Stimulated activated CD8-positive, alpha-beta memory T cell treated with anti-CD3 and anti-CD28 coated beads, Interleukin-7, amount 100 ng/mL, for 1 hour (primary cell): Measurements from ENCODE around the gene SETBP1.

Experiments used
- DNase-seq, 2 donors: peaks; one replicate each; pipeline ENCODE4 v3.0.0-alpha.2; 2020; ENCODE audit warnings: low read depth in 2 of 2

SETBP1 gene

GRCh38 chr18:44759925-44760342 is 79.2 kb downstream of the SETBP1 start:
- no peak for DNase-seq

DNA sequence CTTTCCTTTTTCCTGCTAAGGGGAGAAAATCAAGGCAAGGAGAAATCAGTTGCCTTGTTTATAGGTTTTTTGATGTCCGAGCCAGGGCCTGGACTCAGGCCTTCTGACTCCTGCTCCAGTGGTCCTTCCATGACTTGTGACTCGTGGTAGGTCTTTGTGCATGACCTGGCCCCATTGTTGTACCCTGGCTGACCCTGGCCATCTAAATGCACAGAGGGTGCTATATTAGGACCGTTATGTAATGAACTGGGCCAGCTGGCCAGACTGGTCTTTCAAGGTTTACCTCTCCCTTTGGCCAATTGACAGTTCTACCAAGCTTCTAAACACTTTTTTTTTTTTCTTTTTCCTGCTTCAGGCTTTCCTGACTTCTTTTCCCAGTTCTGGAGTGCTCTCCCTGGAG is 81.1 kb downstream of the SETBP1 start:
- no peak for DNase-seq

DNA sequence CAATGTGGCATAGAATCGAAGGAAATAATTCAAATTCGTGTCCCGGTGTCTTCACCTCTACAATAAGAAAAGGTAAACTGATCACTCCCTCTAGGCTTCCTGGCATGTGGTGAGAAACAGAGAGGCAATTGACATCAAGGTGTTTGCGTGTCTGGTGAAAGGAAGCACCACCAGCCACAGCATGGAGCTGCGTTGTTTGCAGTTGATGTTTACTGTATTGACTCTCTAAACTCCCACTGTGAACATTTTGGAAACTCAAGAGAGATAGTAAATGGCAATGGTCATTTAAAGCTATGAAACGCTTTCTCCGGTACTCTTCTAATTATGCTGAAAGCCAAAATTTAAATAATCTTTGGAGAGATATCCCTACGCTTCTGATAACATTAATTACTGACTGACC is 82.6 kb downstream of the SETBP1 start:
- DNase-seq = no peak

DNA sequence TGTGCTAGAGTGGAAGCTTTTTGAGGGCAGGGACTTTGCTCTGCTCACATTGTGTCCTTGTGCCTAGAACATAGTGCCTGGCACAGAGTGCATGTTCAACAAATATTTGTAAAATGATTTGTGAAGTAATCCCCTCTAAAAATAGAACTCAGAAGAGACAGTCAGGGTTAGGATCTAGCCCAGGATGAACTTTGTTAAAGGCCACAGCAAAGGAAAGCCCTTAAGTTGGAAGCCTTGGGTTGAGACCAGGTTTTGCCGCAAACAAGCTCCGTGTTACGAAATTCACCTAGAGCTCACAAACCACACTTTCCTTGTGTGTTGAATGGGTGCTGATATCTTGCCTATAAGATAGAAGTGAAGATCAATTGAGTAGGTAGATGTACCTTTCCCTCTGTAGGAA is 84.2 kb downstream of the SETBP1 start:
- no peak for DNase-seq

DNA sequence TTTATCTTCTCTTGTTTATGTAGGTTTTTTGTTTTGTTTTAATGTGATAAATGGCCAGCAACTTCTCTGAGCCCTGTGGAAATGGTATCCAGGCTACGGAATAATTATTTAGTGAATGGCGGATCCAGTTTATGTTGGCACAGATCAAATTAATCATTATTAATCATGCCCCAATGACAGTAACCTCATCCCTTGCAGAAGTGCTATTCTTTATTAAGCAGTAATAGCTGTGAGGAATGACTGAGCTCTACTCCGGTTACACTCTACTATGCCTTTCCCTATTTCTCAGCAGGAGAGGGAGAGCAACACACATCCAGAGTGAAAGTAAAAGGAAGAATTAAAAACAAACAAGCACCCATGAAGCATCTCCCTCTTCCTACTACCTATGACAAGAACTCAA is 84.8 kb downstream of the SETBP1 start:
- DNase-seq = no peak

- DNase-seq = no peak
Measured at GRCh38 chr18:44766450-44766849, 85.8 kb downstream of the SETBP1 start.

DNA sequence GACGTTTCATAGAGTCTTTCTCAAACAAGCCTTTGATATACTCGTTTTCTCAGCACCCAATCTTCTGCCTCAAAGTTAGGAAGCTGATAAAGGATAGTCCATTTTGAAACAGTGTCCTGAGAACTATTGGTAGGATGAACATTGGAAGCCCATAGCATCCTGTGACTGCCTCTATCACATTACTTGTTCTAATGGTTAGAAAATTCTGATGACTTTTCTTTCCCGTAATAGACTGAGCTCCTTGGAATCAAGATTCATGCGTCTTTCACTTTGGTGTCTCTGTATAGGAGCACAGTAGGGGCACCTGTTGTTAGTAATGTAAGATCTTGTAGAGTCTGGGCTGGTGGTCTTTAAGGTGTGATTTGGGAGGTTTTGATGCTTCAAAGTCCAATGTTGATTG is 87.1 kb downstream of the SETBP1 start:
- no peak for DNase-seq

- DNase-seq = no peak
Measured at GRCh38 chr18:44770641-44771040, 90.0 kb downstream of the SETBP1 start.

- DNase-seq = no peak
Measured at GRCh38 chr18:44771572-44771955, 90.9 kb downstream of the SETBP1 start.

DNA sequence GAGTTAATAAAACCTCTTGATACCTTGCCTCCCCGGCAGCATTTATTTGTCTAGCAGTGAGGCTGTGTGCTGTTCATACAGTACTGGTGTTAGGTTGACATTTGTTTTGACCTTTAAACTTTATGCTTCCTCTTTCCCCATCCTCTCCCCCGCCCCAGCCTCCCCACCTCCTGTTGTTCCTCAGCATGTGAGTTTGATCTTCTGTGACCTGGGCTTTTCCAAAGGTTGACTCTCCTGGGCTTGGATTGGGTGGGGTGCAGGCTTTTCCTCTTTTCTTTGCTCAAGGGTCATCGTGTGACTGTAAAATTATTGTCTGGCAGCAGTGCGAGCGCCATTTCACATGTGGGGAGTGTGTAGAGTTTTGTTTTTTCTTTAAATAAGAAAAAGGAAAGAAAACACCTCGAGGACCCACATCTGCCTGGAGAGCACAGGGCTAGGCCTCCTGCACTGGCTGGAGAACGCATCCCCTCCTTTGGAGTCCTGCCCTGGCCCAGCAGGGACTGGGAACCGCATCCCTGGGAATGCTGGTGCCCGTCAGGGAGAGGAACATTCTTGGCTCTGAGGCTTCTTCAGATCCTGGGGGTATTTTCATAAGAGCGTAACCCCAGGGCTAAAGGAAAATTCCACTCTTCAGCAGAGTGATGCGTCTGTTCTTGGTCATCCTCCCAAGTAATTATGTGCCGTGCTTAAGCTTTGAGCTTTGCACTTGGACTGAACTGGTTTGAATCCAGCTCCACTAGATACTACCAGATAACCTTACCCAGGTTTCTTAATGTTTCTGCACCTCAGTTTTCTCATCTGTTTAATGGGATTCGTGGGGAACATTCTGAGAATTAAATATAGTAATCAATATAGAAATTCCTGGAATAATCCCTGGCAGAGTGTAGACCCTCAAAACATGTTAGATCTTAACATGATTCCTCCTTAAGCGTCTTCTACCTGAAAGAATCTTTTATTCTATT is 91.5 kb downstream of the SETBP1 start:
- no peak for DNase-seq

DNA sequence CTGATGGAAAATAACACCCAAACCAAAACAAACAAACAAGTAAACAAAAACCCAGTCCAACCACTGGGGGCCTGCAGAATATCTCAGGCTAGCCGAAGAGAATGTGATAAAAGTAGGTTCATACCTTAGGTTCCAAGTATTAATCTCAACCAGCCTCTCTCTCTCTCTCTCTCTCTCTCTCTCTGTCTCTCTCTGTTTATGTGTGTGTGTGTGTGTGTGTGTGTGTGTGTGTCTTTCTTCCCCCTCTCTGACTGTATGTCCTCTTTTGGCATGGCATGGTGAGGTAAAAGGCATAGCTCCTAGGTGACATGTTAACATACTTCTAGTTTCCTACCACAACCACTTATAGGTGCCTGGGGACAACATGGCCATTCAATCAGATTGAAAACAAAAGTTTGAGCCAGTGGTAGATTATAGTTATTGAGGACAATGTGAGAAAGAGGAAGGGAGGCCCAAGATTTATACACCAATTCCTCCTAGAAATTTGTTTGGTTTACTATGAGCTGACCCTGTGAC is 93.0 kb downstream of the SETBP1 start:
- DNase-seq = no peak

- no peak for DNase-seq
Measured at GRCh38 chr18:44774191-44774590, 93.5 kb downstream of the SETBP1 start.

GRCh38 chr18:44777457-44778192 is 96.9 kb downstream of the SETBP1 start:
- DNase-seq = no peak

DNA sequence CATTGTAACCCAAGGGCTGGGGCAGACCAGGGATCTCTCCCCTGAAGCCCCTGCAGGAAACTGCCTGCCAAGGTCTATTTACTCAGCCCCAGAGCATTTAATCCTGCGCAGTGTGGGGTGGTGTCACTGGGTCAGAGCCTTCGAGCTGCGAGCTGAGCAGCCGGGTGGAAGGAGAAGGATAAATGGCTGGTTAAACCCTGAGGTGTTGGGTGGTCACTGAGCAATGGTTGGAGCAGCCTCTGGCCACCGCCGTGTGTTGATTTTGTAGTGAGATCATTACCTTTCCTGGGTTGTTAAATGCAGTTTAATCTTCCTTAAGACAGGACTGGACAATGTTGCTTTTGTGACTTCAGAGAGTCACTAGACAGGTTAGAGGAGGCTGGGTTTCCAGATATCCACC is 98.1 kb downstream of the SETBP1 start:
- DNase-seq = no peak

GRCh38 chr18:44779753-44780292 is 99.1 kb downstream of the SETBP1 start:
- no peak for DNase-seq

DNA sequence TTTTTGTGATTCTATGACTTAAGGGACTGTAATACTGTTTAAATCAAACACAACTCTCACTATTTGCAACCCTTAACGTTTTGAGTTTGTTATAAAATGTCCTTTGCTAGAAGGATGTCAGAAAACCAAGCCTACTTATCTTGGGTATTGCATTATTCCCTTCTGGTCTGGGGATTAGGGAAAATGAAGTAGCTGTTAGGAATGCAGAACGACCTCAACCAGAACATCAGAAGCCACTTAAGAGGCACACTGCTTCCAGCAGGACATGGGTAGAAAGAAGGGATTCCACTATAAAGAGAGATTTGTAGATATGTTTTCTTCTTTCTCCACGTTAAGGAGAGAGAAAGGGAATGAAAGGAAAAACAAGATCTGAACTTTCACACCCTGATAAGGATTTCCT is 101.2 kb downstream of the SETBP1 start:
- no peak for DNase-seq

GRCh38 chr18:44782617-44783016 is 101.9 kb downstream of the SETBP1 start:
- DNase-seq = no peak

- no peak for DNase-seq
Measured at GRCh38 chr18:44783371-44783770, 102.7 kb downstream of the SETBP1 start.

GRCh38 chr18:44786257-44786656 is 105.6 kb downstream of the SETBP1 start:
- DNase-seq = no peak

GRCh38 chr18:44786688-44787087 is 106.0 kb downstream of the SETBP1 start:
- no peak for DNase-seq

- no peak for DNase-seq
Measured at GRCh38 chr18:44788334-44788733, 107.6 kb downstream of the SETBP1 start.

- DNase-seq = no peak
Measured at GRCh38 chr18:44789710-44790109, 109.0 kb downstream of the SETBP1 start.

DNA sequence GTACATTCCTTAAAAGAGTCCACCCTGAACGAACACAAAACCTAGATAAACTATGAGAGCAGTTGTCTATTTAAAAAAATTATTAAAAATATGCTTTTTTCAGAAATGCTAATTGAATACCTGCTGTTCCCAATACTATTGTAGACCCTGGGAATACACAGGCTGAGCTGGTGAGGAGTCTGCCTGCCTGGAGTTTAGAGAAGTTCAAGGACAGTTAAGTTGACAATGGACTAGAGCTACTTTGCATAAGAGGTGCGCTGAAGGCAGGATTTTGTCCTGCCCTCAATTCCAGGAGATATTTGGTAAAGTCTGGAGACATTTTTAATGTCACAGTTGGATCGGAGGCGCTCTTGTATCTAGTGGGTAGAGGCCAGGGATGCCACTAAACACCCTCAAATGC is 110.2 kb downstream of the SETBP1 start:
- no peak for DNase-seq
